GM21447 (cell line): ENCODE measurements around the gene TFAP2E.

Source experiments
- ATAC-seq: cut with Tn5 transposase; IDR thresholded peaks from one replicate; pipeline ENCODE4 v1.9.1; 2021; ENCODE audit not compliant: unreplicated experiment

The TFAP2E gene

DNA sequence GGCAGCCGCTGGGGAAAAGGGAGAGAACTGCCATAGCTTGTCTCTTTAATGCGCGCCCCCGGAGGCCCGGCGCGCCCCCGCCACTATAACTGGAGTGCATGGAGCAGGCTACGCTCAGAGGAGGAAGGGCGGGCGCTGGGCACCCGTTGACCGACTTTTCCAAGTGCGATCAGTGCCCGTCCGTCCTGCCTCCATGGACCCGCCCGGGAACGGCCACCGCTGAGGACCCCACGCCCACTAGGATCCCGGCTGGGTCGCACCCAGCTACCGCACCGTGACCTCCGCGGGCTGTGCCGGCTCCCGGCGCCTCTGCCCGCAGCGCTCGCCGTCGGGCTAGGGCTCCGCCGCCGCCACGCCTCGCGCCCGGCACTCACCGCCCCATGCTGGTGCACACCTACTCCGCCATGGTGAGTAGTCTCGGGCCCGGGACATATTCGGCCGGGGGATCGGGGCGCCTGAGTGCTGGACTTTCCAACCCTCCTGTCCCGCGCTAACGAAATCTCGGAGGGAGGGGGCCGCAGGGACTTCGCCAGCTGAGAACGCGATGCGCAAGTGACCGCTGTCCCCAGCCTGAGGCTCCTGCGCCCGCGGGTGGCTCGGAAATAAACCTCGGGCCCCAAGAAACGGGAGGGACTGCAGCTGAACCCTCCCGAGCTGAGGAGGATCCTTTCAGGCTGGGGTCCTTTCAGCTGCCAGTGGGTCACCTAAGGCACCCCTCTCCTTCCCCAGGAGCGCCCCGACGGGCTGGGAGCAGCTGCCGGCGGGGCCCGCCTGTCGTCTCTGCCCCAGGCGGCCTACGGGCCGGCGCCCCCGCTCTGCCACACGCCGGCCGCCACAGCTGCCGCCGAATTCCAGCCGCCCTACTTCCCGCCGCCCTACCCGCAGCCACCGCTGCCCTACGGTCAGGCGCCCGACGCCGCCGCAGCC is at the start of gene TFAP2E:
TFAP2E (plus strand) TSS at position 117 of the 927 bp plus-strand sequence; CDS start at position 381, 264 bp downstream.
- no peak for ATAC-seq

DNA sequence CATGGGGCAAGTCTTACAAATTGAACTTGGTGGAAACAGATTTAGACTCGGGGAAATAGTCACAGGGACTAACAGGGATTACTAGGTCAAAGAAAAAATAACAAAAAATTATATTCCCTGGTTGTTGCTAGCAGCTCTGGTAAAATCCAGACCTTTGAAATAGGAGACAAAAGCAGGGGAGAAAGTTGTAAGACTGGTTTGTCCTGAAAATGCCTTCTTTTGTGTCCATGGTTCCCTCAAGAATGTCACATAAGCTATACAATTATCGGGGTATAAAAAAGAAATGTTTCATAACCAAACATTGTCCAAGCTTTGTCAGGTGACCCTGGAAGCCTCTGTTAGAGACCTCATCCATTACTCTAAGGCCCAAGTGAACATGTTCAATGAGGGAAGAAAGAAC is 49.0 kb upstream of the TFAP2E start:
- ATAC-seq: no peak

DNA sequence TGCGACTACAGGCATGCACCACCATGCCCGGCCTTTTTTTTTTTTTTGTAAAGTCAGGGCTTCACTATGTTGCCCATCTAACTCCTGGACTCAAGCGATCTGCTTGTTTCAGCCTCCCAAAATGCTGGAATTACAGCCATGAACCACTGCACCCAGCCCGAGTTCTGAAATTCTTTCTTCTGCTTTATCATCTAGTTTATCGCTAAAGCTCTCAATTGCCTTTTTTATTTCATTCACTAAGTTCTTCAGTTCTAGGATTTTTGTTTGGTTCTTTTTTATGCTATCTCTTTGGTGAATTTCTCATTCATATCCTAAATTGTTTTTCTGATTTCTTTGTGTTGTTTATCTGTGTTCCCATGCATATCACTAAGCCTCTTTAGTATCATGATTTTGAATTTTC is 42.9 kb upstream of the TFAP2E start:
- ATAC-seq: no peak

DNA sequence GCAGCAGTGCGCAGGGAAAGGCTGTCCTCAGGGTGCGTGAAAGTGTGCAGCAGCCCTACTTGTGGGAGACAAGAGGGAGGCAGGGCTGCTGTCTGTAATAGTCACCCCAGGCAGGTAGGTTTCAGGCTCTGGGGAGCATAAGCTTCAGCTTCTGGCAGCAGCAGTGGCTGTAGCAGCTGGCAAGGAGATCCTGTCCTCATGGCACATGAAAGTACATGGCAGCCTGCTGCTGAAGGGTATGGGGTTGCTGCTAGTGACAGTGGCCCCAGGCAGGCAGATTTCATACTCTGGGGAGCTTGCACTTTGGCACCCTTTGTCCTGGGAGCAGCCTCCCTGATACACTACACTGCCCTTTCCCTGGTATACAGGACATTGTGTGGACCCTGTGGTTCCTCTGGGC is 42.2 kb upstream of the TFAP2E start:
- no peak for ATAC-seq

DNA sequence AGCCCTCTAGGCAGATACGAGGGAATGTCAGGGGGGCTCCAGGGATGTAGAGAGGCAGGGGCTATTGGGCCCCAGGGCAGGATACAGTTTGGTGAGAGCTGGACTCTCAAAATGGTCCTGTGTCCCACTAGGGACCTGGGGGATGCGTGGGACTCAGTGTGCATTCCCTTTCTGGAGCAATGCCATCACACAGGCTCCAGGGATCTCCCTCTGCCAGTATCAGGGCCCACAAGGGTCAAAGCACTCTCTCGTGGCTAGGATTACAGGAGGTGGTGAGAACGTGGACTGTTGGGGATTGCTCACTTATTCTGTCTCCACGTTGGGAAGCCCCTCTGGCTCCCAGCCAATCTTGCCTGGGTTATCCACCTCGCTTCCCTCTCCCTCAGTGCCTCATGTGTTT is 41.7 kb upstream of the TFAP2E start:
- ATAC-seq: no peak

DNA sequence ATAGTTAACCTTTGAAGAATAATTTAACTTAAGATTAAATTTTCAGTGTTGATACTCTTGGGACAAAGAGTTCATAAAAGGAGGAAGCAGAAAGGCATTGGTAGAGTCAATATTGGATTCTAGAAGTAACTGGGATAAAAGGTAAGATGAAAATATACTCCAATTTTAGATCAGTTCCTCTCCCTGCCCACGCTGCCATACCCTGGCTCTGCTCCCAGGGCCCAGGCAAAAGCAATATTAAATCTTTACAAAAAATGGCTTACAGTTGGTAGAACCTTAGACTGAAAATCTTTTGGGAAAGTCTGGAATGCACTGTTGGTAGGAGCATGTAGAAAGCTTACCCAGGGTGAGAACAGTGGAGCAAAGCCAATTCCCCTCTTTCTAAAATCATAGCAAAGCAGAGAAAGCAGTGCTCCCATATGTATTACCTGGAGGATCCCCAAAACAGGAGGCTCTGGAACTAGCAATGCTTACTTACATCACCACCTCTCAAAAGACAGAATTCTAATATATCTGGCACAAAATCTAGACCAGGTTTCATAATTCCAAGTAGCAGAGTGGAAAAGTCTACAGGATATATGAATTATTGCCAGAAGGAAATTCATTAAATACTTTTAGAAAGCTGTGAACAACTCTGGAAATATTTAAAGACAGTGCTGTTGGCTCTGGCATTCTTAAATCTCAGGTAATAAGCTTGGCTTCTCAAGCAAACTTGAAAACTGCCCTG is 40.5 kb upstream of the TFAP2E start:
- no peak for ATAC-seq

DNA sequence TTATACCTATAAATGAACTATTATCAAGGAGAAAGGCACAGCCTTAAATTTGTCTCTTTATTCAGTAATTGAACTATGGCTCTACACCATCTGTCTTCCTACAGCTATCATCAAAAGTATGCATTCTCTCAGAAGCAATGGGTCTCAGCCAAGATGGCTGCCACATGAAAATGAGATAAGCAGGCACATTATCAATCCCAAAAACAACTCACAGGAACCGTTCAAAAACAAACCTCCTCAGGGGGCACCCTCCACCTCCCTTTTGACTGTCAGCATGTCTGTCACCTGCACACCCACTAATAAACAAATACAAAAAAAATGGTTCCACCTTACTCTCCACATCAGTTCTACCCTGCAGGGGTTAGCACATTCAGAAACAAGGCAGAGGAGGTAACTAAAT is 39.5 kb upstream of the TFAP2E start:
- ATAC-seq: no peak

DNA sequence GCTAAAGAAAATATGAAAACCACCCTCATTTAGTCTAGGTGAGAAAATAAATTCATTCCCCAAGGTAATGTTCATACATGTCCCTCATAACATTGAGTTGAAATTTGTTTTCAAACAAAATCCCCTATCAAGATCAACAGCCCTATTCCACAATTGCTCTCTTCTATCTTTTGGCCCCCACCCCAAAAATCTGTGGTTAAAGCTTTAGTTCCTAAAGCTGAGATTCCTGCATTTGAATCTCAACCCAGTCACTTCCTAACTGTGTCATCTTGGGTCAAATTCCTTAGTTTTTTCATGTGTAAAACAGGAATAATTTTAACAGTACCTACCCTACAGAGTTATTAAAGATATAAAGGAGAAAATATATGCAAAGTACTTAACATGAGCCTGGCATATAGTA is 37.9 kb upstream of the TFAP2E start:
- no peak for ATAC-seq

DNA sequence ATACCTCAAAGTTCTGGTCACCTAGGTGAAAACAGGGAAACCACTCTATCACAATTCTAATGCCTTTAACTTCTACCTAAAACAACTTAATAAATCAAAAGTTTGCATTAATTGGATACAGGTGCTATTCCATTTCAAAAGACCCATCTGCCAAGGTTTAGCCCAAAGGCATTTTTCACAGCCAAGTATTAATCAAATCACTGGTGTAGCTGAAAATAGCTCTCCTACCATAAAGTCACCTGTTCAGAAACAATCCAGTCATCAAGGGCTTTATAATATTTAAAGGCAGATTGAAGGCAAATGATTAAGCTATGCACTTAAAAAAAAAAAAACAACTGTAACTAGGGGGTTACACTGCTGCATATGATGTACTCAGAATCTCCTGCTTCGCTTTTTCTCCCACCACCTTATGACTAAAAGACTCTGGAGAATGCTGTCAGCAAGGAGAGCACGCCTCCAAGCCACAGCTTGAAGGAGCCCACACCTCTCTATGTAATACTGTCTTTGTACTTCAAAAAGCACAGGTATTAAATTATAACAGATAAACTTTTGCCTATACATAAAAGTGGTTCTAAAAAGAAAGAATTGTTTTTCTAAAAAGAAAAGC is 36.5 kb upstream of the TFAP2E start:
- no peak for ATAC-seq

DNA sequence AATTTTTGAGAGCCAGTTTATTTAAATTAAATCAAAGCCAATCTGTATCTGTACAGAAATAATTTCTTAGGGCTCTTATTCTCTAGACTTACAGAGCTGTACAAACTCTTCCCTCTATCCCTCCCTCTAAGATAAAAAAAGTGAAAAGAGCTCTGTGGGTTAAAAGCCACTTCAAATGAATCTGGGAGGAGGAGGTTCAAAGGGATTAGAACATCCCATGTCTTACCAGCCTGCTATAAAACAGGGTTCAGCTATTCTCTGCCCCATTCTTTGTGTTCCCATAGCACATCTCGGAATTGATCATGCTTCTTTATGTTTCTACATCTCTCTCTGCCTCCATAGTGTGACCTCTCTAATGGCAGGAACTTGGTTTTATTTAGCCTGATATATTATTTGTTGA is 35.3 kb upstream of the TFAP2E start:
- no peak for ATAC-seq

DNA sequence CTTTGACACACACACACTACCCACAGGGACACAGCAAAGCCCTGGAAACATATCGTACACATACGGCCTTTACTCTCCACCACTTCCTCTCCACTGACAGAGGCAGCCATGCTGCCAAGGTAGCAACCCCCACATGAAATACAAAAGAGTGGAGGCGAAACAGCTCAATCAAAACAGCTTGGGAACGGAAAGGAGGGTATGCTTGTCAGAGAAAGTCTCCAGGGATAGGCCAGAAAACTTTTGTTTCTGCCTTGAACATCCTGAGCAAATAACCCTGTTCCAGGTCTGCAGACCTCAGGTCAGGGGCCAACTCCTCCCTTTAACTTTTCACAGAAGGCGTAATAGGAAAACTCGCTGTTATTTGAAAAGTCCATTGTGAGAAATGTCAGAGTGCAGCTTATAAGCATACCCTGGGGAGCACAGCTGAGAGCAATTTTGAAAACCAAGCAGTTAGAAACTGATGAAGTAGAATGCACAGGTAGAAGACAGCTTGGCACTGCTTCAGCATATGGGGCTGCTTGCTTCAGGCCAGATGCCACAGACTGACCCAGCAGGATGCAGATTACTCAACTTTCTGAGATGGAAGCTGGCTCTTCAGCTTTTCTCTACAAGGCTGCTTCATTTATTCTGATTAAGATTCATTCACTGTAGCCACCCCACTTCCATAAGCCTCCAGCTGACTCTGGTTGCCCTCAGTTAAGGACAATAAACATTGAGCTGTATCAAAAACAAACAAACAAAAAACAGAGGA is 33.9 kb upstream of the TFAP2E start:
- ATAC-seq: peak; percentile 47

DNA sequence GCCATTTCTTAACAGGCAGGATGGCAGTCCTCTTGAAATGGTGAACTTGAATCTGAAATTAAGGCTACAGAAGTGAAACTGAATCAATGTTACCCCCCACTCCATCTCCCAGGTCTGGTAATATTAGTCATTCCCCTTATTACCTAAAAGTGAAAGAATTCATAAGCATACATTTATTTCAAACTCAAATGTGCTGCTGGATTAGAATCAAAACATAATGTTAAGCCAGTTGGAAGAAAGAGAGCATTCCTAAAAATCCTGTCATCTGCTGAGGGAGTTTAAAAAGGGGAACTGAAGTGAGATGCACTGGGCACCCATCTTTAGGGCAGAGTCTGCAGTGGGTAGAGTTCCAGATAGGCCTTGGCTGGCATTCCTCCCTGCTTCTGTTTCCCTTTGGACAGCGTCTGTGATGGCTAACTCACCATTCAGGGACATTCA is 33.3 kb upstream of the TFAP2E start:
- peak; percentile 36 for ATAC-seq

DNA sequence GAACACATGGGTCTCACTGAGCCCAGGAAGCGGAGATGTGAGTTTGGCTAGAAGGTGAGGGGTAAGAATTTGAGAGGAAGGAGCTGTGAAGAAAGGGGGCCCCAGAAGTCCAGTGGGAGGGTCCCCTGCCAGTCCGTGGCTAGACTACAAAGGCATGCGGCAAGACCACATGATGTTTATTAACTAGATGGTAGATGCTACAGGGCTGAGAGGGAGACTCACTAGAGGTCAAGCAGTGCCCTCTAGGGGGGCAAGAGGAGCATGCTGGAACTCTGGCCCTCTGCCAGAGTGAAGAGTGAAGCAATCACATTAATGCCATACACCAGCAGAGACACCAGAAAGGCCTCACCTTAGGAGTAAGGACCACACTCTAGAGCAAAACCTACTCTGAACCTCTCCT is 28.1 kb upstream of the TFAP2E start:
- ATAC-seq: no peak

DNA sequence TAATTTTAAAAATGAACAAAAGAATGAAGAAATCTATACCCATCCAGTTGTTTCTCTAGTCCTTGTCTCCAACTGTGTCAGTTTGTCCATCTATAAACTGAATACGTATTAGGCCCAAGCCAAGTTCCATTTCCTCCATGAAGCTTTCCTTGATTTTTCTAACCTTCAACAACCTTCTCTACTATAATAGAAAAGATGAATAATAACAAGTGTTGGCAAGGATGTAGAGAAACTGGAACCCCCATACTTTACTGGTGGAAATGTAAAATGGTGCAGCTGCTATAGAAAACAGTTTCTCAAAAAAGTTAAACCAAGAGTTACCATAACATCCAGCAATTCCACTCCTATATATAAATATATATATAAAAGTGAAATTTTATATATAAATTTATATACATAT is 26.5 kb upstream of the TFAP2E start:
- ATAC-seq: no peak

DNA sequence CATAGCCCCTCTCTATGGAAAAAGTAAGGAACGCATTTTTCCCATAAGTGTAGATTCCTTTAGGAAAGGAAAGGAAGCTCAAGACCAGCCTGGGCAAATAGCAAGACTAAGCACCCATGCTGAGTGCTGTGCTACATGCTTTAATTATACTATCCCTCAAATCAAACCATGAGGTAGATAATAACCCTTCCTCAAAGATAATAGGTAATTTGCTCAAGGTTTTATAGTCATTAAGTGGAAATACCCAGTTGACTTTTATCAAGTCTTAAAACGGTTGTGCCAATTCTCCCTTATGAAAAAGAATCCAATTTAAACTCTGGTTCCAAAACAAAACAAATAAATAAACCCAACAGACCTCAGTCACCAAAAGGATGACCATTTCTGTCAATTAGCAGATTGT is 19.3 kb upstream of the TFAP2E start:
- no peak for ATAC-seq

DNA sequence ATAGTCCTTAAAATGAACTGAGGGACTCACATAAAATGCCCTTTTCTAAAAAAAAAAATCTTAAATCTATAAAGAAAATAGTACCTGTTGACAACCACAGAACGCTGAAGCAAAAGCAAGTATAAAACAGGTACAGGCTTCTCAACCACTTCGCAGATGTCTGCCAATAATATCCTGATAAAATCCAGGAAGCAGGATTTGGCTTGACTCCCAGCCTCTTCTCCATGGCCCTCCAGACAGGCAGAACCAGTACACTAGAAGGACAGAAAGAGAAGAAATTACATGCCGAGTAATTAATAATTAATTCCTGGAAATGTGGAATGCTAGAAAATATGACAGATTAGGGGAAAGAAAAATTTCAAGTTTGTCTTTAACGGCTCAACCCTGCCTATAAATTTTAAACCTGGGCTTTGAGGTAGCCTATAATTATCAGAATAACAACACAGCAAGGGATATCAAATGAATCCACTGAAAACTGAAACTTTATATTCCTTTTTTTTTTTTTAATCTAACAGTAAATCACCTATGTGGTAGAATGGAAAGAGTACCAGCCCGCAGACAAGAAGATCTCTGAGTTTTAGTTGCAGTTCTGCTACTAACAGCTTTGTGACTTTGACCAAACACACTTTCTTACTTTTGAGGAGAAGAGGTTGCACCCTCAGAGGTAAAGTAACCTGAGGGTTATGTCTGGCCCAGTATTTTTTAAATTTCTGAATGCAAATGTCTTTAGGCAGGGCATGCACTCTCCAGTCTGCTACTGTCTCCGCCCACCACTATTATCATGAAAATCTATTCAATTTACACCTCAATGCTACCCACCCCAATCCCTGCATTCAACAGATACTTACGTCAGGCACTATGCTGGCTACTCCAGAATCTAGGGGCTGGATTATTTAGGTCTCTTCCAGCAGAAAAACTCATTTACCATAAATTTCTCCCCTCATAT is 18.6 kb upstream of the TFAP2E start:
- ATAC-seq: no peak

DNA sequence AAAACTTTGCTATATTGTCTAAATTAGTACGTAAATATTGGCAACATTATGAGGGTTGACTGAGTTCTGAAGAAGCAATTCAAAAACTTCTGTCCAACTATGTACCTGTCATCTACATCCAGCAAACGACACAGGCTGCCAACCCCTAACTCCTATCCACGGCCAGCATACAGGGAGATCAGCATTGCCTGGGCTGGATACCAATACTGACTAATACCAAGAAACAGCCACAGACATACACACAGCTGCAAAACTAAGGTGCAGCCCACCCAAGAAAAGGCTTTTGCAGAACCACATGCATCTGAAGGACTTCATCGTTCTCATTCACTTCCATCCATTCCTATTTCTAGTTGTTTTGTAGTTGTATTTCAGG is 17.9 kb upstream of the TFAP2E start:
- ATAC-seq: no peak

DNA sequence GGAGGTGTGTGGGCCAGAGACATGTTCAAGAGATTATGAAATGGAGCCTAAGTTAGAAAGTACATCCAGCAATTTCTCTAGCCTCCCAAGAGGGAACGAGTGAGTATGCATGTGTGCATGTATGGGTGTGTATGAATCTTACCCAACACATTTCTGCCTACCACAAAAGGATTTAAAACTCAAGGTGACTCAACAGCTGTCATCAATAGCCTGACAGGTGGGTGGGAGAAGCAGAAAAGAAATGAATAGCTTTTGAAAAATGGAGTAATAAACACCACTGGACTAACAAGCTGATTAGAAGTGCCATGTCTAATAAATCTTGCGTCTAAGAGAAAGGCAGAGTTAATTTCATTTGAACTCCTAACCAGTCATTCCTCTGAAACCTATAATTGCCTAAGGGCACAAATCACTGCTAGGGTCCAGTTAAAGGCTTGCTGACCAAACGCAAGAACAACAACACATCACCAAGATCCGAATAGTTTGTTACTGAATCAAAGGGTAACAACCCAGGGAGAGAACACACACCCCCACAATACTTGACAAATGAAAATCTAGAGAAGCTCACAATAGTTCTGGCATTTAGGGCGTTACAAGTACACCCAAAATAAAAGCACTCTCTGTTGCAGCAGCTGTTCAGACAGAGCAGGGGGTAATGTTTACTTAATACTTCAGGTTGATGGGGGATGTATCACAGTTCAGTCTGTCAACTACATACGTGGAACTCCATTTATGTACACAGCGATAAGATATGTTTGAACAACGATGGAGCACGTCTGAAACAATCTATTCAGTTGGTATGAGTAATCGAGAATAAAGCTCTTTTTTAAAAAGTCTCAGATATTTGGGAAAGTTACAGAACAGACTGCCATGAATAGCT is 17.3 kb upstream of the TFAP2E start:
- ATAC-seq: no peak

DNA sequence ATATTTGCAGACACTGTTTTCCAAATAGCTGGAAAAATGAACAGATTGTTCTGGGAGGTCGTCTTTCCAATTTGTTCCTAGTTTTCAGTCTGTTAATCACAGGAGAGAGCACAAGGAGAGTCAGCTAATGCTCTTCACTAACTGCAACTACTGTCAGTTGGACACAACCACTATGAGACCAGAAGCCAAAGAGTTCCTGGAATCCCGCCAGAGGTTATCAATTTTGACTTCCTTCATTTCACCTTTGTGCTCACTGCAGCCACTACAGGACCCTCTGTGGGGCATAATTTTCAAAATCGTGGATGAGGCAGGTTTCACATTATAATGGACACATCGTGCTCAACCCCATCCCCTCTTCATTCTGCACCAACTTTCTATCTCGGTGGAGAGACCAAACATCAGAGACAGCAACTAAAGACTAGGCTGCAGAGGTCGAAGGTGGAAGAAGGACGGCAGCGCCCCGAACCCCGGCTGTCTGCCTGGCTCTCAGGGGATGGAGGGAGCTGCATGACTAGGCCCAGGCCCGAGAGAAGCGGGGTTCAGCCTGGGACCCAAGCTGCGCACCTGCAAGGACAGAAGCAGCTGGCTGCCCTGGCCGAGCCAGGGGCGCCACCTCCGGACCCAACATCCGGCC is 16.5 kb upstream of the TFAP2E start:
- ATAC-seq: no peak
